ENCODE data around the gene NIPAL4. TPM values are rescaled to one million over a fixed set of nuclear protein-coding genes. Genes with fewer than 3 reads are reported as not detected.

The NIPAL4 gene
- total and polyA plus RNA-seq, 8 donors: 0.07 TPM; not detected in 7

- no peak for FAIRE-seq
Measured at GRCh38 chr5:157497875-157498611, 38.0 kb downstream of the NIPAL4 start.

GRCh38 chr5:157502143-157502647 lies 42.2 kb downstream of the NIPAL4 start:
- DNase-seq: no peak
- Histone ChIP-seq H3K27me3 (no peaks in the 10 kb centered on the region), H3K36me3 (no peaks in the 10 kb centered on the region), H3K27ac (no peak overlapping the region), H3K4me3 (no peak overlapping the region), H3K4me1 (no peaks in the 10 kb centered on the region), H3K9me3 (no peaks in the 10 kb centered on the region)
- intact Hi-C loops (cut with DNase I): no loop called here
- no peak for TF ChIP-seq CTCF (IDR thresholded peaks at IDR 0.05)
- no peak for FAIRE-seq
- 83 to 89% methylated on average over 8 of the region's 8 CpGs for WGBS, 2 donors
- peak in 2 of 4 donors; percentile 47 to 74 for ATAC-seq

More at GRCh38 chr5:157497875-157498611, 38.0 kb downstream of the NIPAL4 start:
- no peaks in the 10 kb centered on the region for H3K9me3 ChIP-seq
- DNase-seq (no peak), ATAC-seq (no peak)
- intact Hi-C loops (cut with DNase I): no loop called here
- no peak for TF ChIP-seq CTCF (IDR thresholded peaks at IDR 0.05)
- no peaks in the 10 kb centered on the region for H3K4me1 ChIP-seq
- H3K27me3 ChIP-seq: no peaks in the 10 kb centered on the region
- H3K36me3 ChIP-seq: no peaks in the 10 kb centered on the region
- 76 to 79% methylated on average over 10 of the region's 10 CpGs for WGBS, 2 donors
- no peak overlapping the region for H3K27ac ChIP-seq
- no peak overlapping the region for H3K4me3 ChIP-seq

- Histone ChIP-seq H3K27ac (no peak overlapping the region), H3K36me3 (no peaks in the 10 kb centered on the region), H3K4me1 (no peaks in the 10 kb centered on the region), H3K4me3 (no peak overlapping the region), H3K27me3 (no peaks in the 10 kb centered on the region), H3K9me3 (no peaks in the 10 kb centered on the region)
- no peak for DNase-seq
- no peak for TF ChIP-seq CTCF (IDR thresholded peaks at IDR 0.05)
- no peak for ATAC-seq
- intact Hi-C loops (cut with DNase I): no loop called here
- WGBS, 2 donors: 83 to 90% methylated on average over 8 of the region's 8 CpGs
- FAIRE-seq: no peak
Measured at GRCh38 chr5:157504053-157504452, 44.0 kb downstream of the NIPAL4 start.

GRCh38 chr5:157505496-157505895 lies 45.5 kb downstream of the NIPAL4 start:
- Histone ChIP-seq H3K27me3 (no peaks in the 10 kb centered on the region), H3K27ac (no peak overlapping the region), H3K4me1 (no peaks in the 10 kb centered on the region), H3K36me3 (no peaks in the 10 kb centered on the region), H3K4me3 (no peak overlapping the region), H3K9me3 (no peaks in the 10 kb centered on the region)
- no peak for TF ChIP-seq CTCF (IDR thresholded peaks at IDR 0.05)
- ATAC-seq: no peak
- DNase-seq: no peak
- intact Hi-C loops (cut with DNase I): no loop called here
- WGBS, 2 donors: 90 to 94% methylated on average over 6 of the region's 6 CpGs
- no peak for FAIRE-seq

- no peak for ATAC-seq
- no peak overlapping the region for H3K27ac ChIP-seq
- WGBS, 2 donors: 55 to 72% methylated on average over 3 of the region's 3 CpGs
Measured at GRCh38 chr5:157506066-157506590, 46.1 kb downstream of the NIPAL4 start.

More at GRCh38 chr5:157506066-157506590, 46.1 kb downstream of the NIPAL4 start:
- no peaks in the 10 kb centered on the region for H3K4me1 ChIP-seq
- intact Hi-C loops (cut with DNase I): no loop called here
- no peak for DNase-seq
- no peaks in the 10 kb centered on the region for H3K36me3 ChIP-seq
- no peaks in the 10 kb centered on the region for H3K9me3 ChIP-seq
- FAIRE-seq: no peak
- no peak overlapping the region for H3K4me3 ChIP-seq
- no peaks in the 10 kb centered on the region for H3K27me3 ChIP-seq
- no peak for TF ChIP-seq CTCF (IDR thresholded peaks at IDR 0.05)
